Measurements from ENCODE around the gene COMMD7. TPM values are rescaled to one million over a fixed set of nuclear protein-coding genes. Genes with fewer than 3 reads are reported as not detected.

COMMD7 gene
- total RNA-seq (2021; ENCODE audit: unreplicated experiment) (13.2 TPM), Bru-seq, nascent RNA (percentile 53 among the genes with signal in this experiment), BruChase-seq, experiment 1, labeled RNA remaining after a 6-hour chase (percentile 89 among the genes with signal in this experiment), BruChase-seq, experiment 2, labeled RNA remaining after a 2-hour chase (percentile 79 among the genes with signal in this experiment)
- polyA plus RNA-seq (2012) = 11.1 and 15.3 TPM in 2 replicates
- long read RNA-seq, transcript COMMD7-201 (9 exons, 1,900 nt) = major isoform, 15 of 16 reads
- long read RNA-seq, partial matches to known transcripts = 1 of 16 reads
- long read RNA-seq, other reads (novel, unspliced or antisense) = 0 of 16 reads

DNA sequence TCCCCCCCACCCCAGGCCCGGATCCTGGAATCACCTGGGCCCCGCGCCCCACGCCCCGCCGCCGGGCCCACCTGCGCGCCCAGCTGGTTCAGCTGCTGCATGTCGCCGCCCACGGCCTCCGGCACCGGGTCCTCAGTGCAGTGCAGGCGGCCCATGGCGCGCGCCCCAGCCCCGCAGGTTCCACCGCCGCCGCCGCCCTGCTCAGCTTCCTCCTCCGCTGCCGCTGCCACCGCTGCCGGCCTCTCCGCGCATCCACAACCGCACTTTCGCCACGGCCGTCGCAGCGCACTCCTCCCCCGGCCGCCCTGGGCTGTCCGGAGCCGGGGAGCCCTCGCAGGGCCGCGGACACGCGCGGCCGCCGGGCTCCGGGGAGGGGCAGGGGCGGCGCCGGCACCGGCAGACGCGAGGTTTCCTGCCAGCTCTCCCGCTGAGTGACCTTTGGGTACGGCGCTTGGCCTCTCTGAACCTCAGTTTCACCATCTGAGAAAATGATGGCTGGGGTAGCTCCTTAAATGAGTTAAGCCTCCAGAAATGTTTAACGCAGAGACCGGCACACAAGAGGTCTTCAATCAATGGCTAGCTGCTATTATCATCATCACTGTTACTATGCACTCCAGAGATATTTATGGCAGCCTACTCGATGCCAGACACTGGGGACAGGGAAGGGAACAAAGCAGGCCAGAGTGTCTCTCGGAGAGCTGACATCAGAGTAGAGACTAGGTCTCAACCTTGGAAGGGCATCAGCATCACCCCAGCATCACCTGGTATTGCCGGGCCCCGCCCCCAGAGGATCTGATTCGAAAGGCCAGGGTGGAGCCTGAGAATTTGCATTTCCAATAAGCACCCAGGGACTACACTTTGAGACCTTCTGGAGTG lies at the start of gene COMMD7:
COMMD7 (minus strand) TSS at position 231 of the 876 bp plus-strand sequence; CDS start at position 155, 76 bp downstream.
- peak within 1 kb of the TSS; percentile 46 to 68 for H3K4me3 ChIP-seq (replicated peaks in 1 of 2; ENCODE audit: low read depth in 1 of 2, low read length in 2 of 2)
- peak within 1 kb of the TSS; percentile 56; the same call in 1 of the 2 replicates for H3K27ac ChIP-seq (ENCODE audit: low read depth, low read length)
- POLR2A ChIA-PET = no interaction called here
- H3K4me1 ChIP-seq (ENCODE audit: control insufficient read depth in 1 of 2, insufficient read depth in 2 of 2, low read length in 2 of 2) = peaks cover 16 to 35% of the 10 kb centered on the region in 2 experiments
- no peaks in the 10 kb centered on the region for H3K9me2 ChIP-seq (ENCODE audit: insufficient read depth)
- RAD21 ChIA-PET (ENCODE audit: low non-redundant PET in 1 of 2, low total read pairs in 2 of 2, uncharacterized antibody in 2 of 2, unreplicated experiment in 2 of 2) = interaction anchor here in 1 of 2 experiments (0.6 kb wide), 1 partner anchor 70 kb away, joined by 3 read pairs; the partner anchor contains the start of gene C20orf203
- peak within 1 kb of the TSS; percentile 99 for H3K4me2 ChIP-seq (ENCODE audit: low read length)
- CTCF ChIA-PET = no interaction called here
- no peaks in the 10 kb centered on the region for H3K9me3 ChIP-seq (ENCODE audit: control insufficient read depth in 1 of 2, insufficient read depth in 1 of 2, low read depth in 1 of 2, low read length in 2 of 2)
- H2AFZ ChIP-seq (ENCODE audit: low read depth, low read length, poor library complexity, severe bottlenecking) = peak within 1 kb of the TSS; percentile 98
- ATAC-seq = peak; percentile 78
- H4K20me1 ChIP-seq (ENCODE audit: insufficient read depth) = no peaks in the 10 kb centered on the region
- no peaks in the 10 kb centered on the region for H3K36me3 ChIP-seq (ENCODE audit: control insufficient read depth in 1 of 2, insufficient read depth in 2 of 2, low read length in 2 of 2)
- H3K9ac ChIP-seq (ENCODE audit: low read length) = peak within 1 kb of the TSS; percentile 63
- BruUV-seq (replicated peaks) = no TSS peak
- no peaks in the 10 kb centered on the region for H3K79me2 ChIP-seq (ENCODE audit: insufficient read depth, low read length)
- no peaks in the 10 kb centered on the region for H3K27me3 ChIP-seq (ENCODE audit: insufficient read depth, low read length)
- intact Hi-C loops (cut with micrococcal nuclease) = no loop called here
- TF ChIP-seq ZFX (IDR thresholded peaks at IDR 0.05) (peak; percentile 71), SRF (IDR thresholded peaks at IDR 0.05; ENCODE audit: low read depth) (no peak), POLR2AphosphoS5 (IDR thresholded peaks at IDR 0.05; ENCODE audit: low read depth, low read length) (peak; percentile 54)
- DNase-seq (ENCODE audit: low read depth, low spot score) = no peak

DNA sequence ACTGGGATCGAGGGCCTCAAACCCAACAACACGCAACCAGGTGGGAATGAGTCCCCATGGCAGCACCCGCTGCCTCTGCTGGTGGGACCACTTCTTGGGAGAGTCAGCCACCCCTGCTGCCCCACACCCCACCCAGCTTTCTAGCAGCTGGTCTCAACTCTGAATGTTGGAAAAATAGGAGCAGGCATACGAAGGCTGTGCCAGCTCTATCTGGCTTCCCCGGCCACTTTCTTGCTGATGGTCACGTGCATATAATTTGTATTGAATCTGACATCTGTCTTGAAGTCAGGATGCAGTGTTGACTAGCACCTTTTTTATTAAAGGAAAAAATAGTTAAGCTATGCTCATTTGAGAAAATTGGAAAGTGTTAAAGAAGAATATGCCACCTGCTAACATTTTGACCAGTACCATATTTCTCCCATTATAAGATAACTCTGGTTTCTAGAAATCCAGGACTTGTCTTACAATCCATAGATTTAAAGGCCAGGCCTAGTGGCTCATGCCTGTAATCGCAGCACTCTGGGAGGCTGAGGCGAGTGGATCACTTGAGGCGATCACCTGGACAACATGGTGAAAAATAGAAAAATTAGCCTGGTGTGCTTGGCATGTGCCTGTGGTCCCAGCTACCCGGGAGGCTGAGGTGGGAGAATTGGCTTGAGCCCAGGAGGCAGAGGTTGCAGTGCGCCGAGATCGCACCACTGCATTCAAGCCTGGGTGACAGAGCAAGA lies 49.6 kb upstream of the COMMD7 start:
- ChIA-PET CTCF (interaction anchor here (0.6 to 0.7 kb wide), 2 partner anchors 14 to 102 kb away, joined by 3 read pairs; no protein-coding TSS in a partner anchor), RAD21 (ENCODE audit: low non-redundant PET in 1 of 2, low total read pairs in 2 of 2, uncharacterized antibody in 2 of 2, unreplicated experiment in 2 of 2) (no interaction called here), POLR2A (no interaction called here)
- Histone ChIP-seq H3K4me1 (ENCODE audit: control insufficient read depth in 1 of 2, insufficient read depth in 2 of 2, low read length in 2 of 2) (no peaks in the 10 kb centered on the region), H3K4me2 (ENCODE audit: low read length) (no peak overlapping the region), H4K20me1 (ENCODE audit: insufficient read depth) (no peaks in the 10 kb centered on the region), H3K9me2 (ENCODE audit: insufficient read depth) (no peaks in the 10 kb centered on the region), H3K9me3 (ENCODE audit: control insufficient read depth in 1 of 2, insufficient read depth in 1 of 2, low read depth in 1 of 2, low read length in 2 of 2) (no peaks in the 10 kb centered on the region), H3K9ac (ENCODE audit: low read length) (no peak overlapping the region), H2AFZ (ENCODE audit: low read depth, low read length, poor library complexity, severe bottlenecking) (no peak overlapping the region), H3K36me3 (ENCODE audit: control insufficient read depth in 1 of 2, insufficient read depth in 2 of 2, low read length in 2 of 2) (peaks cover 38 to 55% of the 10 kb centered on the region in 2 experiments), H3K4me3 (replicated peaks in 1 of 2; ENCODE audit: low read depth in 1 of 2, low read length in 2 of 2) (no peak overlapping the region), H3K27me3 (ENCODE audit: insufficient read depth, low read length) (no peaks in the 10 kb centered on the region), H3K27ac (ENCODE audit: low read depth, low read length) (no peak overlapping the region), H3K79me2 (ENCODE audit: insufficient read depth, low read length) (no peaks in the 10 kb centered on the region)
- TF ChIP-seq EZH2 (IDR thresholded peaks at IDR 0.05) (no peak), TCF7L2 (IDR thresholded peaks at IDR 0.05; ENCODE audit: borderline replicate concordance, extremely low read depth, insufficient read depth, insufficient read length) (no peak), CTCF (IDR thresholded peaks at IDR 0.05 in 2 of 3, conservative IDR thresholded peaks at IDR 0.05 in 1 of 3; ENCODE audit: borderline replicate concordance in 1 of 3, insufficient read depth in 1 of 3, low read depth in 2 of 3, low read length in 2 of 3) (peak in 1 of 3 experiments; percentile 23; a peak in 2 of 6 replicates)
- intact Hi-C loops (cut with micrococcal nuclease) = loop anchor here (5.0 kb wide), 1 partner anchor 284 kb away; the partner anchor contains the start of gene BPIFB4
- DNase-seq (ENCODE audit: low read depth, low spot score) (no peak), ATAC-seq (0 out of 2 replicates have a peak, but pooled peaks have one; percentile 36)
- BruUV-seq (replicated peaks) = no TSS peak

Data from HCT116 (cell line).